WTC11 (cell line): ENCODE results near the gene THRA. TPM values are rescaled to one million over a fixed set of nuclear protein-coding genes. Genes with fewer than 3 reads are reported as not detected.

Experiments
- ATAC-seq: fragments of 200-7000 bp; cut with Tn5 transposase; 2 replicates; pipeline ENCODE4 v1.10.0; 2021; ENCODE audit warnings: mild to moderate bottlenecking, moderate library complexity
- CTCF ChIA-PET: fragments of 300-600 bp; sonication (Branson Sonifier 250); formaldehyde crosslinking; loops from one replicate; lab custom pipeline; 2021; ENCODE audit warnings: antibody characterized with exemption; lab: Charles Lee
- POLR2A ChIA-PET: fragments of 350-600 bp; sonication (Branson Sonifier 250); formaldehyde crosslinking; loops from one replicate; lab custom pipeline; 2021; ENCODE audit warnings: antibody characterized with exemption; lab: Charles Lee
- DNase-seq: peaks from one replicate; pipeline ENCODE4 v3.0.0; 2021; ENCODE audit warnings: low spot score
- H3K27ac Mint-ChIP-seq: 2 replicates; pipeline ENCODE4 v1.8.0; 2021; ENCODE audit warnings: mixed read lengths
- H3K27me3 Mint-ChIP-seq: 2 replicates; pipeline ENCODE4 v1.8.0; 2021; ENCODE audit warnings: low read depth, mild to moderate bottlenecking, moderate library complexity, mixed read lengths
- H3K36me3 Mint-ChIP-seq: 2 replicates; pipeline ENCODE4 v1.8.0; 2021; ENCODE audit warnings: mixed read lengths
- H3K4me1 Mint-ChIP-seq: 2 replicates; pipeline ENCODE4 v1.8.0; 2022; ENCODE audit warnings: mixed read lengths
- H3K4me3 Mint-ChIP-seq: 2 replicates; pipeline ENCODE4 v1.8.0; 2021; ENCODE audit warnings: mild to moderate bottlenecking, moderate library complexity, mixed read lengths
- H3K9me3 Mint-ChIP-seq: 2 replicates; pipeline ENCODE4 v1.8.0; 2021; ENCODE audit warnings: mixed read lengths
- CREB1 ChIP-seq: sonication (generic); formaldehyde crosslinking; IDR thresholded peaks from 2 replicates; pipeline ENCODE4 v1.8.0; 2023; ENCODE audit warnings: mild to moderate bottlenecking, missing genetic modification reagents
- GABPB1 ChIP-seq: sonication (generic); formaldehyde crosslinking; IDR thresholded peaks from 2 replicates; pipeline ENCODE4 v1.8.1; 2023; ENCODE audit warnings: mild to moderate bottlenecking, missing genetic modification reagents
- NFATC4 ChIP-seq: fragments of 250-450 bp; sonication (Bioruptor Pico); IDR thresholded peaks from 2 replicates; pipeline ENCODE4 v1.9.0; 2021; ENCODE audit warnings: mild to moderate bottlenecking
- NFYB ChIP-seq: sonication (generic); formaldehyde crosslinking; conservative IDR thresholded peaks from 2 replicates; pipeline ENCODE4 v1.8.0; 2022; ENCODE audit warnings: low read depth, missing genetic modification reagents
- RORB ChIP-seq: fragments of 250-450 bp; sonication (Bioruptor Pico); IDR thresholded peaks from 2 replicates; pipeline ENCODE4 v1.9.0; 2021; ENCODE audit warnings: mild to moderate bottlenecking
- SMAD4 ChIP-seq: sonication (generic); formaldehyde crosslinking; IDR thresholded peaks from 2 replicates; pipeline ENCODE4 v1.8.0; 2022; ENCODE audit warnings: mild to moderate bottlenecking, missing genetic modification reagents
- TCF7 ChIP-seq: sonication (generic); formaldehyde crosslinking; IDR thresholded peaks from 2 replicates; pipeline ENCODE4 v1.8.0; 2022; ENCODE audit warnings: mild to moderate bottlenecking, low read depth, missing genetic modification reagents, moderate library complexity
- ZNF219 ChIP-seq: sonication (generic); formaldehyde crosslinking; IDR thresholded peaks from 2 replicates; pipeline ENCODE4 v1.8.0; 2023; ENCODE audit warnings: missing genetic modification reagents, mild to moderate bottlenecking, borderline replicate concordance
- ZNF263 ChIP-seq: sonication (generic); formaldehyde crosslinking; IDR thresholded peaks from 2 replicates; pipeline ENCODE4 v1.8.1; 2022; ENCODE audit warnings: low read depth, mild to moderate bottlenecking, moderate library complexity, missing genetic modification reagents
- total RNA-seq: library from RNA; stranded (reverse); gene quantifications from 3 replicates; pipeline ENCODE4 v1.2.3, GENCODE V29; 2021
- TF ChIP-seq, protein P1 (sequence below): fragments of 250-450 bp; sonication (Bioruptor Pico); conservative IDR thresholded peaks from 2 replicates; pipeline ENCODE4 v1.9.0; 2021; ENCODE audit warnings: mild to moderate bottlenecking
- TF ChIP-seq, protein P2 (sequence below): sonication (generic); formaldehyde crosslinking; IDR thresholded peaks from 2 replicates; pipeline ENCODE4 v1.8.0; 2022; ENCODE audit warnings: mild to moderate bottlenecking, missing genetic modification reagents
- TF ChIP-seq, protein P3 (sequence below): sonication (generic); formaldehyde crosslinking; IDR thresholded peaks from 2 replicates; pipeline ENCODE4 v1.8.0; 2022; ENCODE audit warnings: mild to moderate bottlenecking, missing genetic modification reagents
- TF ChIP-seq, protein P4 (sequence below): sonication (generic); formaldehyde crosslinking; IDR thresholded peaks from 2 replicates; pipeline ENCODE4 v1.8.1; 2023; ENCODE audit warnings: mild to moderate bottlenecking, missing genetic modification reagents, borderline replicate concordance
- TF ChIP-seq, protein P5 (sequence below): sonication (generic); formaldehyde crosslinking; IDR thresholded peaks from 2 replicates; pipeline ENCODE4 v1.8.0; 2022; ENCODE audit warnings: mild to moderate bottlenecking, missing genetic modification reagents

The THRA gene
- total RNA-seq, 1 experiment from 2014 or later: 15.9 TPM

DNA sequence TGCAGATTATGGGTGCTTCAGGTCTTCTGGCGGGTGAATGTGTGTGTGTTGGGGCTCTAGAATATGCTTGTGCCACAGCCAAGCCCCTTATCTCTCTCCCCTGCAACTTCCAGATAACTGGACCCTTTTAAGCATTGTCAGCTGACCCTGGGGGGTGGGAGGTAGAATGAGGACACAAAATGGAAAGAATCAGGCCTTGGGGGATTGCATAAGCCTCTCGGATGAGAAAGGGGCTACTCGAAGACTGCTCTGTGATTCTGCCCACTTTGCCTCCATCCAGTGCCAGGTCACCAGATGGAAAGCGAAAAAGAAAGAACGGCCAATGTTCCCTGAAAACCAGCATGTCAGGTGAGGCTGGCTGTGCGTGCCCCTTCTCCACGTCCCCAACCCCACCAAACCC is 13.8 kb downstream of the THRA start:
- no peaks in the 10 kb centered on the region for H3K36me3 Mint-ChIP-seq
- no peak overlapping the region for H3K4me3 Mint-ChIP-seq
- ChIA-PET CTCF (interaction anchor here (1.1 to 7.3 kb wide), 11 partner anchors 8 to 264 kb away, joined by 3 to 252 read pairs (median 31); partner anchors contain the start of genes NR1D1 and THRA), POLR2A (no interaction called here)
- no peaks in the 10 kb centered on the region for H3K27me3 Mint-ChIP-seq
- peaks cover 34% of the 10 kb centered on the region for H3K4me1 Mint-ChIP-seq
- H3K9me3 Mint-ChIP-seq: no peaks in the 10 kb centered on the region
- ATAC-seq (no peak), DNase-seq (no peak)
- H3K27ac Mint-ChIP-seq: no peak overlapping the region
- TF ChIP-seq GABPB1 (CRISPR knock-in tag) (no peak), CREB1 (no peak), ZNF219 (CRISPR knock-in tag) (no peak)
- TF ChIP-seq, all 79 proteins: peak for 0

DNA sequence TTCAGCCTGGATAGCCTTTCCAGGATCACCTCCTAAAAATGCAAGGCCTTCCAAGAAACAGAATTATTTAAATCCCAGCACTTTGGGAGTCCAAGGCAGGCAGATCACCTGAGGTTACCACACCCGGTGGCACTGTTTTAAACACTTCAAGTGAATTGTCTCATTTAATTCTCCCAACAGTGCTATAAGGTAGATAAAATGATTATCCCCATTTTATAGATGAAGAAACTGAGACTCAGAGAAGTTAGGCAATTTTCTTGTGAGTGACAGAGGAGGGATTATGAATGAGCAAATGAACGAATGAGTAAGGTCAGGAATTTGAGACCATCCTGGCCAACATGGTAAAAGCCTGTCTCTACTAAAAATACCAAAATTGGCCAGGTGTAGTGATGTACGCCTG is 16.8 kb downstream of the THRA start:
- H3K27me3 Mint-ChIP-seq: no peaks in the 10 kb centered on the region
- H3K27ac Mint-ChIP-seq: no peak overlapping the region
- ChIA-PET POLR2A (no interaction called here), CTCF (interaction anchor here (1.2 to 7.3 kb wide), 2 partner anchors 43 to 52 kb away, joined by 3 to 193 read pairs; no protein-coding TSS in a partner anchor)
- ATAC-seq (no peak), DNase-seq (no peak)
- no peak overlapping the region for H3K4me3 Mint-ChIP-seq
- TF ChIP-seq, protein P1, sequence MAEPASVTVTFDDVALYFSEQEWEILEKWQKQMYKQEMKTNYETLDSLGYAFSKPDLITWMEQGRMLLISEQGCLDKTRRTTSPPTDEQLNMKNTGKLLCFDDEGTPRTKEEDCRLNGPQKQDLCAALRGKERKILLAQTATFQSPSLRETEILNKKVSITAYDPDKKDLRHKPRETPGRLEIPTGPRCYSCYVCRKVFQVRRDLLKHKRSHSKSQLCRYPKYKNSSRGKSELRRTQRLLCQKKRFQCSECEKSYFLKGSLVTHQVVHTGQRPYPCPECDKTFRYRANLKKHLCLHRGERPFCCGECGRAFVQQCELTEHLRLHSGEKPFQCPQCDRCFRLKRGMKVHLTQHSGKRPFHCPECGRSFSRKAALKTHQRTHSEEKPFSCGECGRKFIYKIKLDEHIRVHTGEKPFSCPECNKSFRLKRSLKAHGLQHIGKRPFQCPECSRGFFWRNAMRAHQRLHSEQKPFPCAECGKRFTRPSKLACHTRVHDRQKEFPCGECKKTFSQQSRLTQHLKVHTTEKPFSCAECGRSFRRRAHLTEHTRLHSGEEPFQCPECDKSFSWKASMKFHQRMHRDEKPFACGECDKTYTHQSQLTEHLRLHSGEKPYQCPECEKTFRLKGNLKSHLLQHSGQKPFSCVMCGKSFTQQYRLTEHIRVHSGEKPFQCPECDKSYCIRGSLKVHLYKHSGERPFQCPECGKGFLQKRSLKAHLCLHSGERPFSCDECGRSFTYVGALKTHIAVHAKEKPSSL (CRISPR knock-in tag): no peak
- TF ChIP-seq ZNF263 (CRISPR knock-in tag) (no peak), TCF7 (no peak), RORB (CRISPR knock-in tag) (no peak), SMAD4 (CRISPR knock-in tag) (no peak), NFATC4 (CRISPR knock-in tag) (no peak), NFYB (CRISPR knock-in tag) (no peak)
- TF ChIP-seq, protein P2, sequence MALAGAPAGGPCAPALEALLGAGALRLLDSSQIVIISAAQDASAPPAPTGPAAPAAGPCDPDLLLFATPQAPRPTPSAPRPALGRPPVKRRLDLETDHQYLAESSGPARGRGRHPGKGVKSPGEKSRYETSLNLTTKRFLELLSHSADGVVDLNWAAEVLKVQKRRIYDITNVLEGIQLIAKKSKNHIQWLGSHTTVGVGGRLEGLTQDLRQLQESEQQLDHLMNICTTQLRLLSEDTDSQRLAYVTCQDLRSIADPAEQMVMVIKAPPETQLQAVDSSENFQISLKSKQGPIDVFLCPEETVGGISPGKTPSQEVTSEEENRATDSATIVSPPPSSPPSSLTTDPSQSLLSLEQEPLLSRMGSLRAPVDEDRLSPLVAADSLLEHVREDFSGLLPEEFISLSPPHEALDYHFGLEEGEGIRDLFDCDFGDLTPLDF (CRISPR knock-in tag): no peak
- TF ChIP-seq, protein P3, sequence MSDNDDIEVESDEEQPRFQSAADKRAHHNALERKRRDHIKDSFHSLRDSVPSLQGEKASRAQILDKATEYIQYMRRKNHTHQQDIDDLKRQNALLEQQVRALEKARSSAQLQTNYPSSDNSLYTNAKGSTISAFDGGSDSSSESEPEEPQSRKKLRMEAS (CRISPR knock-in tag): no peak
- TF ChIP-seq, protein P4, sequence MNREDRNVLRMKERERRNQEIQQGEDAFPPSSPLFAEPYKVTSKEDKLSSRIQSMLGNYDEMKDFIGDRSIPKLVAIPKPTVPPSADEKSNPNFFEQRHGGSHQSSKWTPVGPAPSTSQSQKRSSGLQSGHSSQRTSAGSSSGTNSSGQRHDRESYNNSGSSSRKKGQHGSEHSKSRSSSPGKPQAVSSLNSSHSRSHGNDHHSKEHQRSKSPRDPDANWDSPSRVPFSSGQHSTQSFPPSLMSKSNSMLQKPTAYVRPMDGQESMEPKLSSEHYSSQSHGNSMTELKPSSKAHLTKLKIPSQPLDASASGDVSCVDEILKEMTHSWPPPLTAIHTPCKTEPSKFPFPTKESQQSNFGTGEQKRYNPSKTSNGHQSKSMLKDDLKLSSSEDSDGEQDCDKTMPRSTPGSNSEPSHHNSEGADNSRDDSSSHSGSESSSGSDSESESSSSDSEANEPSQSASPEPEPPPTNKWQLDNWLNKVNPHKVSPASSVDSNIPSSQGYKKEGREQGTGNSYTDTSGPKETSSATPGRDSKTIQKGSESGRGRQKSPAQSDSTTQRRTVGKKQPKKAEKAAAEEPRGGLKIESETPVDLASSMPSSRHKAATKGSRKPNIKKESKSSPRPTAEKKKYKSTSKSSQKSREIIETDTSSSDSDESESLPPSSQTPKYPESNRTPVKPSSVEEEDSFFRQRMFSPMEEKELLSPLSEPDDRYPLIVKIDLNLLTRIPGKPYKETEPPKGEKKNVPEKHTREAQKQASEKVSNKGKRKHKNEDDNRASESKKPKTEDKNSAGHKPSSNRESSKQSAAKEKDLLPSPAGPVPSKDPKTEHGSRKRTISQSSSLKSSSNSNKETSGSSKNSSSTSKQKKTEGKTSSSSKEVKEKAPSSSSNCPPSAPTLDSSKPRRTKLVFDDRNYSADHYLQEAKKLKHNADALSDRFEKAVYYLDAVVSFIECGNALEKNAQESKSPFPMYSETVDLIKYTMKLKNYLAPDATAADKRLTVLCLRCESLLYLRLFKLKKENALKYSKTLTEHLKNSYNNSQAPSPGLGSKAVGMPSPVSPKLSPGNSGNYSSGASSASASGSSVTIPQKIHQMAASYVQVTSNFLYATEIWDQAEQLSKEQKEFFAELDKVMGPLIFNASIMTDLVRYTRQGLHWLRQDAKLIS (CRISPR knock-in tag): no peak
- TF ChIP-seq, protein P5, sequence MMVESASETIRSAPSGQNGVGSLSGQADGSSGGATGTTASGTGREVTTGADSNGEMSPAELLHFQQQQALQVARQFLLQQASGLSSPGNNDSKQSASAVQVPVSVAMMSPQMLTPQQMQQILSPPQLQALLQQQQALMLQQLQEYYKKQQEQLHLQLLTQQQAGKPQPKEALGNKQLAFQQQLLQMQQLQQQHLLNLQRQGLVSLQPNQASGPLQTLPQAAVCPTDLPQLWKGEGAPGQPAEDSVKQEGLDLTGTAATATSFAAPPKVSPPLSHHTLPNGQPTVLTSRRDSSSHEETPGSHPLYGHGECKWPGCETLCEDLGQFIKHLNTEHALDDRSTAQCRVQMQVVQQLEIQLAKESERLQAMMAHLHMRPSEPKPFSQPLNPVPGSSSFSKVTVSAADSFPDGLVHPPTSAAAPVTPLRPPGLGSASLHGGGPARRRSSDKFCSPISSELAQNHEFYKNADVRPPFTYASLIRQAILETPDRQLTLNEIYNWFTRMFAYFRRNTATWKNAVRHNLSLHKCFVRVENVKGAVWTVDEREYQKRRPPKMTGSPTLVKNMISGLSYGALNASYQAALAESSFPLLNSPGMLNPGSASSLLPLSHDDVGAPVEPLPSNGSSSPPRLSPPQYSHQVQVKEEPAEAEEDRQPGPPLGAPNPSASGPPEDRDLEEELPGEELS (CRISPR knock-in tag): no peak
- H3K36me3 Mint-ChIP-seq: 0 out of 2 replicates have a peak, but pooled peaks cover 2% of the 10 kb centered on the region
- H3K4me1 Mint-ChIP-seq: peaks cover 17% of the 10 kb centered on the region
- H3K9me3 Mint-ChIP-seq: no peaks in the 10 kb centered on the region
